Epidermal melanocyte (primary cell): ENCODE data around the gene NUP54.
A peak's percentile ranks its signal among the peaks of the same experiment; 100 is the strongest.

Experiments
- DNase-seq: peaks from one replicate; pipeline ENCODE4 v3.0.0; 2011; ENCODE audit warnings: low spot score; ENCODE audit not compliant: insufficient read length

NUP54 gene

GRCh38 chr4:76147454-76148141, 599 bp downstream of the NUP54 start:
- DNase-seq = peak; percentile 29

- no peak for DNase-seq
Measured at GRCh38 chr4:76144546-76144945, 3.7 kb downstream of the NUP54 start.

GRCh38 chr4:76141241-76141640, 7.0 kb downstream of the NUP54 start:
- no peak for DNase-seq

- no peak for DNase-seq
Measured at GRCh38 chr4:76127754-76128153, 20.4 kb downstream of the NUP54 start.

- no peak for DNase-seq
Measured at GRCh38 chr4:76125816-76126215, 22.4 kb downstream of the NUP54 start.

GRCh38 chr4:76120199-76120598, 28.0 kb downstream of the NUP54 start:
- no peak for DNase-seq

GRCh38 chr4:76117536-76117935, 30.7 kb downstream of the NUP54 start:
- DNase-seq = no peak

- no peak for DNase-seq
Measured at GRCh38 chr4:76116821-76117220, 31.4 kb downstream of the NUP54 start.

GRCh38 chr4:76108467-76109181, 39.6 kb downstream of the NUP54 start:
- no peak for DNase-seq

- no peak for DNase-seq
Measured at GRCh38 chr4:76106442-76106841, 41.8 kb downstream of the NUP54 start.

- no peak for DNase-seq
Measured at GRCh38 chr4:76105652-76106051, 42.5 kb downstream of the NUP54 start.

- no peak for DNase-seq
Measured at GRCh38 chr4:76096076-76096475, 52.1 kb downstream of the NUP54 start.

- DNase-seq = no peak
Measured at GRCh38 chr4:76095568-76095967, 52.6 kb downstream of the NUP54 start.

GRCh38 chr4:76091052-76091451, 57.1 kb downstream of the NUP54 start:
- no peak for DNase-seq

- no peak for DNase-seq
Measured at GRCh38 chr4:76090241-76090691, 57.9 kb downstream of the NUP54 start.

- DNase-seq = no peak
Measured at GRCh38 chr4:76088719-76089118, 59.5 kb downstream of the NUP54 start.

GRCh38 chr4:76087007-76087769, 61.0 kb downstream of the NUP54 start:
- peak; percentile 49 for DNase-seq

GRCh38 chr4:76084542-76084941, 63.7 kb downstream of the NUP54 start:
- DNase-seq = no peak

GRCh38 chr4:76083386-76083988, 64.7 kb downstream of the NUP54 start:
- no peak for DNase-seq

- DNase-seq = no peak
Measured at GRCh38 chr4:76078033-76078613, 70.1 kb downstream of the NUP54 start.

GRCh38 chr4:76074993-76075600, 73.1 kb downstream of the NUP54 start:
- DNase-seq = no peak
